IMR-90 (cell line): Measurements from ENCODE around the gene VAV3. TPM values are rescaled to one million over a fixed set of nuclear protein-coding genes. Genes with fewer than 3 reads are reported as not detected.

ENCODE experiments used
- ATAC-seq: fragments of 200-7000 bp; cut with Tn5 transposase; 2 replicates; pipeline ENCODE4 v1.9.1; 2020; ENCODE audit warnings: low read depth, mild to moderate bottlenecking, moderate library complexity
- BruUV-seq: library from RNA; stranded (reverse); fragments of 400-500 nt; replicated peaks from 2 replicates; lab custom pipeline; 2021; lab: Mats Ljungman, UMichigan
- CTCF ChIA-PET: fragments of 300-600 bp; formaldehyde crosslinking; extraction: SDS; loops from one replicate; lab custom pipeline; 2021; ENCODE audit warnings: antibody characterized with exemption; lab: Yijun Ruan, JAX
- POLR2A ChIA-PET: fragments of 300-600 bp; sonication (Branson Sonifier 250); formaldehyde crosslinking; loops from one replicate; lab custom pipeline; 2022; ENCODE audit warnings: antibody characterized with exemption; ENCODE audit not compliant: unreplicated experiment; lab: Charles Lee
- DNase-seq: peaks from one replicate; pipeline ENCODE4 v3.0.0; 2013
- H2AFZ ChIP-seq: replicated peaks from 2 replicates; pipeline ENCODE3; 2013; ENCODE audit warnings: low read length, mild to moderate bottlenecking; ENCODE audit not compliant: poor library complexity
- H2AK5ac ChIP-seq: 2 replicates; pipeline ENCODE4 v1.6.1; 2013; ENCODE audit warnings: low read depth, low read length, inconsistent platforms
- H2AK9ac ChIP-seq: replicated peaks from 2 replicates; pipeline ENCODE3; 2013; ENCODE audit warnings: mild to moderate bottlenecking, low read depth, low read length, moderate library complexity; ENCODE audit not compliant: poor library complexity
- H2BK120ac ChIP-seq: 2 replicates; pipeline ENCODE4 v1.6.1; 2013; ENCODE audit warnings: low read depth, low read length, inconsistent platforms
- H2BK15ac ChIP-seq: 3 replicates; pipeline ENCODE4 v1.6.1; 2013; ENCODE audit warnings: low read depth, low read length, inconsistent platforms
- H2BK20ac ChIP-seq: 2 replicates; pipeline ENCODE4 v1.6.1; 2013; ENCODE audit warnings: low read depth, mild to moderate bottlenecking, inconsistent platforms, low read length, moderate library complexity
- H2BK5ac ChIP-seq: 2 replicates; pipeline ENCODE4 v1.6.1; 2013; ENCODE audit warnings: mild to moderate bottlenecking, low read depth, low read length, inconsistent platforms; ENCODE audit not compliant: poor library complexity, severe bottlenecking
- H3K14ac ChIP-seq: replicated peaks from 2 replicates; pipeline ENCODE4 v1.6.1; 2013; ENCODE audit warnings: low read depth, low read length, inconsistent platforms
- H3K18ac ChIP-seq: 2 replicates; pipeline ENCODE4 v1.6.1; 2013; ENCODE audit warnings: low read depth, low read length, control low read depth
- H3K23ac ChIP-seq: 2 replicates; pipeline ENCODE4 v1.6.1; 2013; ENCODE audit warnings: low read depth, low read length, inconsistent platforms
- H3K27ac ChIP-seq: 2 replicates; pipeline ENCODE4 v1.5.1; 2013; ENCODE audit warnings: mild to moderate bottlenecking, control low read depth, low read length; ENCODE audit not compliant: insufficient read depth
- H3K27me3 ChIP-seq: 2 replicates; pipeline ENCODE4 v1.6.1; 2013; ENCODE audit warnings: low read length; ENCODE audit not compliant: control insufficient read depth, insufficient read depth
- H3K36me3 ChIP-seq: 2 replicates; pipeline ENCODE4 v1.6.1; 2013; ENCODE audit warnings: low read length, mixed read lengths; ENCODE audit not compliant: control insufficient read depth, insufficient read depth
- H3K4ac ChIP-seq: 2 replicates; pipeline ENCODE4 v1.6.1; 2013; ENCODE audit warnings: low read depth, low read length, inconsistent platforms
- H3K4me1 ChIP-seq: 2 replicates; pipeline ENCODE4 v1.6.1; 2013; ENCODE audit warnings: low read length, mixed read lengths; ENCODE audit not compliant: control insufficient read depth, insufficient read depth
- H3K4me2 ChIP-seq: 2 replicates; pipeline ENCODE4 v1.6.1; 2013; ENCODE audit warnings: low read depth, mild to moderate bottlenecking, control low read depth, low read length, moderate library complexity
- H3K4me3 ChIP-seq: 2 replicates; pipeline ENCODE4 v1.5.1; 2013; ENCODE audit warnings: low read depth, mild to moderate bottlenecking, control low read depth, low read length, moderate library complexity; ENCODE audit not compliant: insufficient read depth
- H3K56ac ChIP-seq: 2 replicates; pipeline ENCODE4 v1.6.1; 2013; ENCODE audit warnings: low read length, inconsistent platforms; ENCODE audit not compliant: insufficient read depth; ENCODE audit errors: extremely low read depth
- H3K79me1 ChIP-seq, 2 experiments: 2 replicates each; pipeline ENCODE4 v1.6.1; 2013; ENCODE audit warnings: low read length in 2 of 2, inconsistent platforms in 1 of 2, low read depth in 1 of 2
- H3K9ac ChIP-seq: 2 replicates; pipeline ENCODE4 v1.6.1; 2013; ENCODE audit warnings: low read depth, low read length, control low read depth
- H3K9me1 ChIP-seq: 2 replicates; pipeline ENCODE4 v1.6.1; 2013; ENCODE audit warnings: low read length, inconsistent platforms; ENCODE audit not compliant: insufficient read depth
- H3K9me3 ChIP-seq: 2 replicates; pipeline ENCODE4 v1.6.1; 2013; ENCODE audit warnings: low read length; ENCODE audit not compliant: control insufficient read depth, insufficient read depth
- H4K20me1 ChIP-seq: 2 replicates; pipeline ENCODE4 v1.6.1; 2013; ENCODE audit warnings: low read length, inconsistent platforms; ENCODE audit not compliant: insufficient read depth
- H4K5ac ChIP-seq: 2 replicates; pipeline ENCODE4 v1.6.1; 2013; ENCODE audit warnings: mild to moderate bottlenecking, low read depth, low read length, control low read depth
- H4K8ac ChIP-seq, 2 experiments: 2 replicates each; pipeline ENCODE4 v1.6.1; 2013; ENCODE audit warnings: low read depth in 2 of 2, low read length in 2 of 2, control low read depth in 1 of 2, inconsistent platforms in 1 of 2
- H4K91ac ChIP-seq: 2 replicates; pipeline ENCODE4 v1.6.1; 2013; ENCODE audit warnings: low read depth, low read length, inconsistent platforms; ENCODE audit not compliant: insufficient read depth
- FOS ChIP-seq: fragments of 150-350 bp; IDR thresholded peaks from 2 replicates; pipeline ENCODE4 v1.6.1; 2016; ENCODE audit warnings: low read depth, low read length
- MAFK ChIP-seq: IDR thresholded peaks from 2 replicates; pipeline ENCODE4 v1.6.1; 2012; ENCODE audit warnings: low read depth, low read length, improper control_type of control experiment
- MXI1 ChIP-seq: IDR thresholded peaks from 2 replicates; pipeline ENCODE4 v1.6.1; 2012; ENCODE audit warnings: low read depth, mild to moderate bottlenecking, low read length, moderate library complexity, borderline replicate concordance
- NFE2L2 ChIP-seq: fragments of 150-350 bp; IDR thresholded peaks from 2 replicates; pipeline ENCODE4 v1.6.1; 2016; ENCODE audit warnings: low read depth, mild to moderate bottlenecking, low read length
- RAD21 ChIP-seq: IDR thresholded peaks from 2 replicates; pipeline ENCODE4 v1.6.1; 2012; ENCODE audit warnings: low read length, improper control_type of control experiment
- RFX5 ChIP-seq: IDR thresholded peaks from 2 replicates; pipeline ENCODE4 v1.8.0; 2012; ENCODE audit warnings: low read depth, mild to moderate bottlenecking, low read length, moderate library complexity
- SMC3 ChIP-seq: fragments of 150-350 bp; IDR thresholded peaks from 2 replicates; pipeline ENCODE4 v1.6.1; 2016; ENCODE audit warnings: low read depth, mild to moderate bottlenecking, antibody characterized with exemption, low read length, moderate library complexity
- WGBS, 2 experiments: methylation state at CpG; one replicate each; pipeline versions ENCODE4 v1.1.5 to v1.1.7; 2013; ENCODE audit warnings: missing lambda C conversion rate in 2 of 2; ENCODE audit not compliant: insufficient read length in 1 of 2; ENCODE audit errors: extremely low coverage in 2 of 2; 5-methylcytosine and 5-hydroxymethylcytosine counted together
- dilution Hi-C: fragments of 300-500 bp; cut with HindIII; formaldehyde crosslinking; loops from one replicate; pipeline ENCODE4 v1.14.3; 2018; ENCODE audit warnings: low sequenced_read_pairs; ENCODE audit not compliant: unreplicated experiment
- in situ Hi-C: fragments of 300-500 bp; cut with MboI; formaldehyde crosslinking; loops from 3 replicates; pipeline ENCODE4 v1.14.3; 2019; ENCODE audit warnings: low sequenced_read_pairs, inconsistent platforms, mixed read lengths
- intact Hi-C: fragments of 100-400 bp; cut with micrococcal nuclease; formaldehyde crosslinking; loops from 2 replicates; pipeline ENCODE4 v1.10.0; 2022
- polyA plus RNA-seq, 3 experiments: library from polyadenylated mRNA; depleted of rRNA; stranded (reverse); fragments of >200 nt; gene quantifications; 2 replicates each; pipeline ENCODE4 v1.2.3, GENCODE V29; 2012; ENCODE audit warnings: low replicate concordance in 1 of 3
- total RNA-seq: library from RNA; depleted of rRNA; stranded (reverse); fragments of >200 nt; gene quantifications from 2 replicates; pipeline ENCODE4 v1.2.3, GENCODE V29; 2012
- TF ChIP-seq, protein P1 (sequence below): conservative IDR thresholded peaks from 2 replicates; pipeline ENCODE4 v1.5.1; 2012; ENCODE audit warnings: mild to moderate bottlenecking, low read depth, low read length, improper control_type of control experiment

Gene VAV3
- total and polyA plus RNA-seq, 2 of the 4 experiments (the other 2 are of a cell fraction): 0.12 to 0.18 TPM

DNA sequence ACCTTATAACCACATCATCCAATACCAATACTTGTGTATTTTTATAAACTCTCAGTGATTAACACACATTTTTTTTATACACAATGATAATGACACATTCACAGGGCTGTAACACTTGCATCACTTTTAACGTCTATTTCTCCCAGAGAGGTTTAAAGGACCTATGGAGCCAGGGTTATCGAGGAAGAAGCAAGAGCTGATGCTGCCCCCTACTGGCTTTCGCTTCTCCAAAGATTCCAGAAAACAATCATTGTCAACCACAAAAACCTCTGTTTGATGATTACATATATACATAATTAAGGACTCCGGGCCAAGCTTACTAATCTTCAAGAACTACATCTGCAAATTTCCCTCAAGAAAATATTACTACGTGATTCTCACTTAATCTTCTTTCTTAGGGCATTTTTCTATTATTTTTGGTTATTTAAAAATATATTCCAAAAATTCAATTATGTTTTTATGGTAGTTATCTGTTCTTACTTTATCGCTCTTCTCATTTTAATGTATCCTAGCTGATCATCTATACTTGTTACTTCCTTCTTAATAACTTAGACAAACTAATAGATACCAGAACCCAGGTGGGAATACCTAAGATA is 214.5 kb downstream of the VAV3 start:
- Histone ChIP-seq H3K27me3 (no peaks in the 10 kb centered on the region), H4K8ac (no peak overlapping the region), H3K9ac (no peak overlapping the region), H3K4ac (no peak overlapping the region), H3K4me2 (no peak overlapping the region), H3K9me3 (no peaks in the 10 kb centered on the region), H4K91ac (no peak overlapping the region), H3K56ac (no peak overlapping the region), H3K4me3 (no peak overlapping the region), H2AK5ac (no peak overlapping the region), H2BK20ac (no peak overlapping the region), H3K23ac (no peak overlapping the region), H4K20me1 (no peaks in the 10 kb centered on the region), H2BK5ac (no peak overlapping the region), H3K9me1 (no peaks in the 10 kb centered on the region), H2AK9ac (no peak overlapping the region), H3K27ac (no peak overlapping the region), H2BK15ac (no peak overlapping the region), H2AFZ (no peak overlapping the region), H4K5ac (no peak overlapping the region), H3K4me1 (no peaks in the 10 kb centered on the region), H3K18ac (no peak overlapping the region), H3K14ac (no peak overlapping the region), H3K79me1 (no peaks in the 10 kb centered on the region), H3K36me3 (no peaks in the 10 kb centered on the region), H2BK120ac (no peak overlapping the region)
- in situ Hi-C loops (loop anchor here (10.0 kb wide), 1 partner anchor 316 kb away; no protein-coding TSS in a partner anchor), dilution Hi-C loops (no loop called here), intact Hi-C loops (loop anchor here (1.0 to 10.0 kb wide), 4 partner anchors 226 to 1728 kb away; no protein-coding TSS in a partner anchor)
- ChIA-PET POLR2A (interaction anchor here (0.5 kb wide), 1 partner anchor 222 kb away, joined by 4 read pairs; no protein-coding TSS in a partner anchor), CTCF (interaction anchor here (0.9 to 1.4 kb wide), 2 partner anchors 10 to 12 kb away, joined by 3 to 4 read pairs; no protein-coding TSS in a partner anchor)
- no TSS peak for BruUV-seq
- ATAC-seq: peak; percentile 59; the same call in 1 of the 2 replicates
- peak; percentile 43 for DNase-seq
- TF ChIP-seq RAD21 (peak; percentile 64), NFE2L2 (no peak), RFX5 (no peak), MAFK (no peak), MXI1 (no peak), FOS (no peak), SMC3 (no peak)
- TF ChIP-seq, protein P1, sequence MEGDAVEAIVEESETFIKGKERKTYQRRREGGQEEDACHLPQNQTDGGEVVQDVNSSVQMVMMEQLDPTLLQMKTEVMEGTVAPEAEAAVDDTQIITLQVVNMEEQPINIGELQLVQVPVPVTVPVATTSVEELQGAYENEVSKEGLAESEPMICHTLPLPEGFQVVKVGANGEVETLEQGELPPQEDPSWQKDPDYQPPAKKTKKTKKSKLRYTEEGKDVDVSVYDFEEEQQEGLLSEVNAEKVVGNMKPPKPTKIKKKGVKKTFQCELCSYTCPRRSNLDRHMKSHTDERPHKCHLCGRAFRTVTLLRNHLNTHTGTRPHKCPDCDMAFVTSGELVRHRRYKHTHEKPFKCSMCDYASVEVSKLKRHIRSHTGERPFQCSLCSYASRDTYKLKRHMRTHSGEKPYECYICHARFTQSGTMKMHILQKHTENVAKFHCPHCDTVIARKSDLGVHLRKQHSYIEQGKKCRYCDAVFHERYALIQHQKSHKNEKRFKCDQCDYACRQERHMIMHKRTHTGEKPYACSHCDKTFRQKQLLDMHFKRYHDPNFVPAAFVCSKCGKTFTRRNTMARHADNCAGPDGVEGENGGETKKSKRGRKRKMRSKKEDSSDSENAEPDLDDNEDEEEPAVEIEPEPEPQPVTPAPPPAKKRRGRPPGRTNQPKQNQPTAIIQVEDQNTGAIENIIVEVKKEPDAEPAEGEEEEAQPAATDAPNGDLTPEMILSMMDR: peak; percentile 57
- WGBS, 2 experiments: no CpG with 5 or more reads among the region's 6 CpGs
